Stimulated activated CD8-positive, alpha-beta memory T cell treated with anti-CD3 and anti-CD28 coated beads, Interleukin-12 subunit alpha, Interleukin-12 subunit beta, amount 100 ng/mL, for 1 hour (primary cell): Measurements from ENCODE around the gene TFG.
A peak's percentile ranks its signal among the peaks of the same experiment; 100 is the strongest.

ENCODE experiments used
- DNase-seq: peaks from one replicate; pipeline ENCODE4 v3.0.0-alpha.2; 2020; ENCODE audit warnings: low read depth

Gene TFG

GRCh38 chr3:100706365-100706764 is 2.9 kb upstream of the TFG start:
- no peak for DNase-seq

- DNase-seq, result no peak
Observed at GRCh38 chr3:100708644-100708988, 678 bp upstream of the TFG start.

- peak; percentile 18 for DNase-seq
Observed at GRCh38 chr3:100709842-100710260, 557 bp downstream of the TFG start.

GRCh38 chr3:100710261-100710968 is 1.1 kb downstream of the TFG start:
- DNase-seq, result peak; percentile 4

GRCh38 chr3:100715176-100715575 is 5.9 kb downstream of the TFG start:
- no peak for DNase-seq

GRCh38 chr3:100717063-100717462 is 7.8 kb downstream of the TFG start:
- no peak for DNase-seq

- no peak for DNase-seq
Observed at GRCh38 chr3:100717637-100718487, 8.6 kb downstream of the TFG start.

GRCh38 chr3:100719136-100719535 is 9.8 kb downstream of the TFG start:
- no peak for DNase-seq

- DNase-seq, result no peak
Observed at GRCh38 chr3:100720426-100720825, 11.1 kb downstream of the TFG start.

- no peak for DNase-seq
Observed at GRCh38 chr3:100725935-100726513, 16.7 kb downstream of the TFG start.

GRCh38 chr3:100726706-100727105 is 17.4 kb downstream of the TFG start:
- DNase-seq, result no peak

GRCh38 chr3:100730524-100730923 is 21.2 kb downstream of the TFG start:
- DNase-seq, result no peak

GRCh38 chr3:100732435-100732834 is 23.1 kb downstream of the TFG start:
- DNase-seq, result no peak

GRCh38 chr3:100737334-100737733 is 28.0 kb downstream of the TFG start:
- no peak for DNase-seq

GRCh38 chr3:100740207-100740606 is 30.9 kb downstream of the TFG start:
- no peak for DNase-seq

- DNase-seq, result no peak
Observed at GRCh38 chr3:100743535-100743934, 34.2 kb downstream of the TFG start.

GRCh38 chr3:100744671-100745070 is 35.4 kb downstream of the TFG start:
- no peak for DNase-seq

- DNase-seq, result no peak
Observed at GRCh38 chr3:100745617-100746016, 36.3 kb downstream of the TFG start.

GRCh38 chr3:100746092-100746491 is 36.8 kb downstream of the TFG start:
- no peak for DNase-seq

GRCh38 chr3:100748220-100748619 is 38.9 kb downstream of the TFG start:
- no peak for DNase-seq

GRCh38 chr3:100748967-100749366 is 39.7 kb downstream of the TFG start:
- no peak for DNase-seq

GRCh38 chr3:100753846-100754245 is 44.6 kb downstream of the TFG start:
- DNase-seq, result no peak
